Upper lobe of left lung (tissue), 4 donors: ENCODE data around the gene CPM.

Experiments used
- EP300 ChIP-seq, 4 donors: sonication (generic); formaldehyde crosslinking; IDR thresholded peaks; one replicate each; pipeline ENCODE4 v1.5.1; 2017; ENCODE audit warnings: antibody characterized with exemption in 4 of 4, control low read depth in 2 of 4
- POLR2A ChIP-seq, 4 donors: fragments of 450-650 bp; IDR thresholded peaks; one replicate each; pipeline ENCODE4 v1.5.1; 2016 to 2017; ENCODE audit warnings: antibody characterized with exemption in 4 of 4, mild to moderate bottlenecking in 2 of 4

DNA sequence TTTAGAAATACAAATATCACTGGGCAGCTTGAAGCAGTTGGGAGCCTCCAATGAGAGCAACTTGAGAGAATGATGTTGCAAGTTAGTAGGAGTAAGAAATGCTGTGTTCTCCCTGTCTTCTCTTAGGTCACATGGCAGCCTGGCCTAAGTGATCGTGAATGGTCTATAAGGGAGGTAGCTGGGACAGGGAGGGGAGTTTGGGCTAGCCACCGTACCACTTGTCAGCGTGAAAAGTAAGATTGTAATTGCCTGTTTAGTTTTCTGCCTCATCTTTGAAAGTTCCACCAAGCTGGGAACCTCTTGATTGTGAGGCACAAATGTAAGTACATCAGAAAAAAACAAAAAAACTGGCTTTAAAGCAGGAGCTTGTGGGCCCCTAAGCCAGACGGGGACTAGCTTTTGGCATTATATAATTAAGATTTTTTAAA is 88.6 kb downstream of the CPM start:
- no peak for TF ChIP-seq POLR2A (IDR thresholded peaks at IDR 0.05)
- TF ChIP-seq EP300 (IDR thresholded peaks at IDR 0.05): no peak
